A549 (cell line): ENCODE results near the gene TRAPPC2B.

ENCODE experiments used
- CEBPB ChIP-seq, 2 experiments: fragments of >200 bp in 1 of 2; sonication (Bioruptor Twin) in 1 of 2; formaldehyde crosslinking in 1 of 2; IDR thresholded peaks; 2 replicates each; pipeline ENCODE4 v1.6.1; 2012 to 2016
- CTCF ChIP-seq: fragments of >200 bp; sonication (Bioruptor Twin); formaldehyde crosslinking; IDR thresholded peaks from 3 replicates; pipeline ENCODE4 v1.5.1; 2016
- ELK1 ChIP-seq: fragments of 150-350 bp; IDR thresholded peaks from 2 replicates; pipeline ENCODE4 v1.6.1; 2014; ENCODE audit warnings: low read depth, mild to moderate bottlenecking, low read length
- HES2 ChIP-seq: fragments of >200 bp; sonication (Bioruptor Twin); formaldehyde crosslinking; IDR thresholded peaks from 2 replicates; pipeline ENCODE4 v1.6.1; 2016
- KDM1A ChIP-seq: fragments of 200-600 bp; sonication (generic); IDR thresholded peaks from 2 replicates; pipeline ENCODE4 v1.6.1; 2016; ENCODE audit warnings: low read depth, mild to moderate bottlenecking
- MAX ChIP-seq: IDR thresholded peaks from 2 replicates; pipeline ENCODE4 v1.6.1; 2012
- MYC ChIP-seq: IDR thresholded peaks from 2 replicates; pipeline ENCODE4 v1.6.1; 2012; ENCODE audit warnings: mild to moderate bottlenecking, inconsistent platforms, low read length, improper control_type of control experiment, borderline replicate concordance

- TF ChIP-seq KDM1A (no peak), MAX (no peak), MYC (no peak), CEBPB (IDR thresholded peaks at IDR 0.05) (no peak), ELK1 (no peak), HES2 (no peak), CTCF (no peak)
These were observed 40.6 kb downstream of the TRAPPC2B start for GRCh38 chr19:57403737-57404563.
